Measurements from ENCODE around the gene C20orf173.

- TF ChIP-seq FUBP1 (CRISPR knock-in tag; IDR thresholded peaks at IDR 0.05; ENCODE audit: borderline replicate concordance) (no peak), POLR2AphosphoS5 (IDR thresholded peaks at IDR 0.05; ENCODE audit: low read depth, low read length) (no peak), EP300 (IDR thresholded peaks at IDR 0.05; ENCODE audit: low read depth in 2 of 2, low read length in 2 of 2) (no peak), EP300 (CRISPR knock-in tag; IDR thresholded peaks at IDR 0.05; ENCODE audit: borderline replicate concordance) (no peak), POLR2AphosphoS2 (IDR thresholded peaks at IDR 0.05; ENCODE audit: low read depth, low read length) (no peak), CREM (IDR thresholded peaks at IDR 0.05) (no peak), CREM (CRISPR knock-in tag; IDR thresholded peaks at IDR 0.05) (no peak), POLR2A (IDR thresholded peaks at IDR 0.05; ENCODE audit: insufficient read depth in 1 of 2, low read depth in 2 of 2, low read length in 2 of 2) (no peak), ETV5 (CRISPR knock-in tag; IDR thresholded peaks at IDR 0.05; ENCODE audit: borderline replicate concordance) (no peak), ZBTB44 (CRISPR knock-in tag; IDR thresholded peaks at IDR 0.05) (no peak), SP4 (CRISPR knock-in tag; IDR thresholded peaks at IDR 0.05) (no peak), CCDC6 (CRISPR knock-in tag; IDR thresholded peaks at IDR 0.05) (no peak)
Observed at GRCh38 chr20:35487479-35487878, 42.0 kb downstream of the C20orf173 start.
